Liver (tissue), 9 donors: ENCODE results near the gene WDR31. TPM values are rescaled to one million over a fixed set of nuclear protein-coding genes. Genes with fewer than 3 reads are reported as not detected.

Experiments used
- DNase-seq: peaks from one replicate; pipeline ENCODE4 v3.0.0-alpha.2; 2017; ENCODE audit warnings: low spot score
- H3K27ac ChIP-seq, 2 donors: one replicate each; pipeline ENCODE4 v1.7.0; 2013; ENCODE audit warnings: inconsistent platforms in 2 of 2, low read length in 2 of 2, control low read depth in 1 of 2, low read depth in 1 of 2, mild to moderate bottlenecking in 1 of 2
- H3K27me3 ChIP-seq, 4 donors: one replicate each; pipeline versions ENCODE4 v1.6.1 to v1.7.0; 2013; ENCODE audit warnings: low read length in 3 of 4, inconsistent platforms in 1 of 4, mild to moderate bottlenecking in 1 of 4, moderate library complexity in 1 of 4; ENCODE audit not compliant: control insufficient read depth in 4 of 4, insufficient read depth in 4 of 4
- H3K36me3 ChIP-seq, 4 donors: one replicate each; pipeline versions ENCODE4 v1.6.1 to v1.7.0; 2013; ENCODE audit warnings: low read length in 3 of 4, mild to moderate bottlenecking in 3 of 4, low read depth in 1 of 4, moderate library complexity in 1 of 4; ENCODE audit not compliant: control insufficient read depth in 4 of 4, insufficient read depth in 3 of 4
- H3K4me1 ChIP-seq, 4 donors: one replicate each; pipeline versions ENCODE4 v1.6.1 to v1.7.0; 2013; ENCODE audit warnings: low read length in 3 of 4, mild to moderate bottlenecking in 3 of 4, moderate library complexity in 1 of 4; ENCODE audit not compliant: control insufficient read depth in 4 of 4, insufficient read depth in 4 of 4
- H3K4me3 ChIP-seq, 3 donors: one replicate each; pipeline versions ENCODE4 v1.6.1 to v1.7.0; 2013; ENCODE audit warnings: low read length in 3 of 3, control low read depth in 1 of 3, low read depth in 1 of 3, mild to moderate bottlenecking in 1 of 3
- H3K9ac ChIP-seq, 2 donors: one replicate each; pipeline ENCODE4 v1.7.0; 2013; ENCODE audit warnings: low read length in 2 of 2, mild to moderate bottlenecking in 2 of 2, moderate library complexity in 2 of 2, control low read depth in 1 of 2, low read depth in 1 of 2
- H3K9me3 ChIP-seq, 4 donors: one replicate each; pipeline versions ENCODE4 v1.6.1 to v1.7.0; 2013; ENCODE audit warnings: low read length in 3 of 4; ENCODE audit not compliant: control insufficient read depth in 4 of 4
- EGR1 ChIP-seq, 2 donors: IDR thresholded peaks; 2 replicates each; pipeline ENCODE4 v1.6.1; 2016 to 2018; ENCODE audit warnings: antibody characterized with exemption in 2 of 2, low read depth in 2 of 2
- FOXA1 ChIP-seq: IDR thresholded peaks from 2 replicates; pipeline ENCODE4 v1.6.1; 2016; ENCODE audit warnings: antibody characterized with exemption
- FOXA2 ChIP-seq: IDR thresholded peaks from 2 replicates; pipeline ENCODE4 v1.6.1; 2016; ENCODE audit warnings: antibody characterized with exemption
- GABPA ChIP-seq, 2 donors: IDR thresholded peaks in 1 of 2; conservative IDR thresholded peaks in 1 of 2; 2 replicates each; pipeline ENCODE4 v1.6.1; 2016; ENCODE audit warnings: antibody characterized with exemption in 2 of 2, mild to moderate bottlenecking in 1 of 2, moderate library complexity in 1 of 2
- HNF4A ChIP-seq, 2 donors: conservative IDR thresholded peaks; 2 replicates each; pipeline ENCODE4 v1.6.1; 2016; ENCODE audit warnings: antibody characterized with exemption in 2 of 2, mild to moderate bottlenecking in 2 of 2
- HNF4G ChIP-seq: IDR thresholded peaks from 2 replicates; pipeline ENCODE4 v1.6.1; 2016; ENCODE audit warnings: antibody characterized with exemption
- JUND ChIP-seq, 2 donors: IDR thresholded peaks; 2 replicates each; pipeline ENCODE4 v1.6.1; 2016; ENCODE audit warnings: antibody characterized with exemption in 2 of 2
- NR2F2 ChIP-seq: IDR thresholded peaks from 2 replicates; pipeline ENCODE4 v1.6.1; 2016; ENCODE audit warnings: antibody characterized with exemption
- RAD21 ChIP-seq, 2 donors: IDR thresholded peaks; 2 replicates each; pipeline ENCODE4 v1.6.1; 2016; ENCODE audit warnings: antibody characterized with exemption in 2 of 2, mild to moderate bottlenecking in 2 of 2
- RXRA ChIP-seq, 2 donors: IDR thresholded peaks; 2 replicates each; pipeline ENCODE4 v1.6.1; 2017 to 2018; ENCODE audit warnings: antibody characterized with exemption in 2 of 2, mild to moderate bottlenecking in 1 of 2
- SP1 ChIP-seq: IDR thresholded peaks from 2 replicates; pipeline ENCODE4 v1.6.1; 2018; ENCODE audit warnings: antibody characterized with exemption, mild to moderate bottlenecking
- TAF1 ChIP-seq: conservative IDR thresholded peaks from 2 replicates; pipeline ENCODE4 v1.6.1; 2016; ENCODE audit warnings: antibody characterized with exemption, mild to moderate bottlenecking
- YY1 ChIP-seq: IDR thresholded peaks from 2 replicates; pipeline ENCODE4 v1.6.1; 2016; ENCODE audit warnings: antibody characterized with exemption, mild to moderate bottlenecking
- WGBS: extraction: QIAGEN DNeasy Blood & Tissue Kit; methylation state at CpG from one replicate; pipeline ENCODE4 v1.1.7; 2013; 5-methylcytosine and 5-hydroxymethylcytosine counted together
- polyA plus RNA-seq, 2 donors: library from polyadenylated mRNA; stranded (reverse) in 1 of 2; unstranded in 1 of 2; fragments of 200-250 nt in 1 of 2; fragments of >200 nt in 1 of 2; fragmentation: Nextera tagmentation in 1 of 2; extraction: Ambion mirVana in 1 of 2; gene quantifications; one replicate each; pipeline versions ENCODE4 v1.2.1 to v1.2.3, GENCODE V29; 2013 to 2015
- total RNA-seq, 2 donors: library from RNA; depleted of rRNA; stranded (reverse); fragments of >200 nt; gene quantifications; one replicate each; pipeline ENCODE4 v1.2.3, GENCODE V29; 2014
- TF ChIP-seq, protein P1 (sequence below): IDR thresholded peaks from 2 replicates; pipeline ENCODE4 v1.6.1; 2016; ENCODE audit warnings: antibody characterized with exemption
- TF ChIP-seq, protein P2 (sequence below): IDR thresholded peaks from 2 replicates; pipeline ENCODE4 v1.6.1; 2016; ENCODE audit warnings: antibody characterized with exemption, mild to moderate bottlenecking
- TF ChIP-seq, protein P3 (sequence below): IDR thresholded peaks from 2 replicates; pipeline ENCODE4 v1.6.1; 2016; ENCODE audit warnings: antibody characterized with exemption
- TF ChIP-seq, protein P4 (sequence below): fragments of 150-350 bp; IDR thresholded peaks from 2 replicates; pipeline ENCODE4 v1.5.1; 2017; ENCODE audit warnings: improper control_type of control experiment, low read depth, low read length; ENCODE audit not compliant: missing input control
- TF ChIP-seq, protein P5 (sequence below): IDR thresholded peaks from 2 replicates; pipeline ENCODE4 v1.6.1; 2016; ENCODE audit warnings: antibody characterized with exemption
- donor health status: healthy.
- donor health status: healthy.
- donor health status: healthy.
- donor health status: healthy.
- donor health status: healthy.

WDR31 gene
- total and polyA plus RNA-seq, 4 donors, result 1.1 to 3.2 (median 1.2) TPM

- peak; percentile 26 for TF ChIP-seq TAF1
- TF ChIP-seq EGR1 (IDR thresholded peaks at IDR 0.05; ENCODE audit: low read depth in 2 of 2), result no peak
- no peak for TF ChIP-seq FOXA1
These were observed 47.6 kb upstream of the WDR31 start (continued) for GRCh38 chr9:113387560-113388230.

DNA sequence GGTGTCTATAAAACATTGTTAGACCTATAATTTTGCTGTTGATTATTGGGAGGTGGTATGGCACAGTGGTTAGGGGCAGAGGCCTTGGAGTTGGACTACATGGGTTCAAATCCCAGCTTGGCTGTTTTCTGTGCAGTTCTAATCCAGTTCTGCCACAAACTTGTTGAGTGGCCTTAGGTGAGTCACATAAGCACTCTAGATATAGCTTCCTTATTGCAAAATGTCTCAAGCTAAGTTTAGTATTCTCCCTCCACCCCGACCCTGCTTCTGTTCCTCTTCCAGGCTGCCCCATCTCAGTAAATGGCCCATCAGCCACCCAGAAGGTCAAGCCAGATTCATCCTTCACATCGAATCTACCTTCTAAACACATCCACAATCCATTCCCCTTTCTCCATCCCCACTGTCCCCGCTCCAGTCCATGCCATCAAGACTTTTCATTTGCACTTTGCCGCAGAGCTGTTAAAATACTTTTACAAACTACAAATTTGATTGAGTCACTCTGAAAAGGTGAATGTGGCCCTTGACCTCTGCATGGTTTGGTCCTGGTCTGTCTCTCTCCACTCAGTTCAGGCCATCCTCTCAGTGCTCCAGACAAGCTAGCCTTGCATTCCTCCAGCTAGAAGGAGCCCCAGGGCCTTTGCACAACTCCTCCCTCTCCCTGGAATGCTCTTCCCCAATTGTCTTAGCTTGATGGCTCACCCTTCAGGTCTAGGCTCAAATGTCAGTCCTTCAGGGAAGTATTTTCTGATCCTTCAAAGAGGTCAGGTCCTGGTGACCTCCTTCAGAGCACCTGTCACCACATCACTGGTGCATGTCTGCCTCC is 46.7 kb upstream of the WDR31 start:
- peaks cover 24 to 63% (median 56%) of the 10 kb centered on the region in 4 donors for H3K4me1 ChIP-seq

More for the DNA sequence above, 46.7 kb upstream of the WDR31 start:
- Histone ChIP-seq H3K4me3 (peak overlapping the region in 1 of 3 donors; percentile 19), H3K36me3 (peaks cover 5 to 20% (median 12%) of the 10 kb centered on the region in 4 donors), H3K27ac (peak overlapping the region; percentile 58 to 61), H3K9ac (peak overlapping the region; percentile 6 to 10), H3K27me3 (no peaks in the 10 kb centered on the region), H3K9me3 (no peaks in the 10 kb centered on the region)
- TF ChIP-seq HNF4G (no peak), GABPA (IDR thresholded peaks at IDR 0.05 in 1 of 2, conservative IDR thresholded peaks at IDR 0.05 in 1 of 2) (no peak), RXRA (IDR thresholded peaks at IDR 0.05) (no peak), SP1 (no peak), JUND (IDR thresholded peaks at IDR 0.05) (no peak), NR2F2 (no peak), RAD21 (IDR thresholded peaks at IDR 0.05) (no peak), FOXA2 (no peak), FOXA1 (no peak), TAF1 (no peak), YY1 (no peak), EGR1 (IDR thresholded peaks at IDR 0.05; ENCODE audit: low read depth in 2 of 2) (no peak), HNF4A (conservative IDR thresholded peaks at IDR 0.05) (no peak)
- TF ChIP-seq, protein P1, sequence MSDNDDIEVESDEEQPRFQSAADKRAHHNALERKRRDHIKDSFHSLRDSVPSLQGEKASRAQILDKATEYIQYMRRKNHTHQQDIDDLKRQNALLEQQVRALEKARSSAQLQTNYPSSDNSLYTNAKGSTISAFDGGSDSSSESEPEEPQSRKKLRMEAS, result no peak
- TF ChIP-seq, protein P2, sequence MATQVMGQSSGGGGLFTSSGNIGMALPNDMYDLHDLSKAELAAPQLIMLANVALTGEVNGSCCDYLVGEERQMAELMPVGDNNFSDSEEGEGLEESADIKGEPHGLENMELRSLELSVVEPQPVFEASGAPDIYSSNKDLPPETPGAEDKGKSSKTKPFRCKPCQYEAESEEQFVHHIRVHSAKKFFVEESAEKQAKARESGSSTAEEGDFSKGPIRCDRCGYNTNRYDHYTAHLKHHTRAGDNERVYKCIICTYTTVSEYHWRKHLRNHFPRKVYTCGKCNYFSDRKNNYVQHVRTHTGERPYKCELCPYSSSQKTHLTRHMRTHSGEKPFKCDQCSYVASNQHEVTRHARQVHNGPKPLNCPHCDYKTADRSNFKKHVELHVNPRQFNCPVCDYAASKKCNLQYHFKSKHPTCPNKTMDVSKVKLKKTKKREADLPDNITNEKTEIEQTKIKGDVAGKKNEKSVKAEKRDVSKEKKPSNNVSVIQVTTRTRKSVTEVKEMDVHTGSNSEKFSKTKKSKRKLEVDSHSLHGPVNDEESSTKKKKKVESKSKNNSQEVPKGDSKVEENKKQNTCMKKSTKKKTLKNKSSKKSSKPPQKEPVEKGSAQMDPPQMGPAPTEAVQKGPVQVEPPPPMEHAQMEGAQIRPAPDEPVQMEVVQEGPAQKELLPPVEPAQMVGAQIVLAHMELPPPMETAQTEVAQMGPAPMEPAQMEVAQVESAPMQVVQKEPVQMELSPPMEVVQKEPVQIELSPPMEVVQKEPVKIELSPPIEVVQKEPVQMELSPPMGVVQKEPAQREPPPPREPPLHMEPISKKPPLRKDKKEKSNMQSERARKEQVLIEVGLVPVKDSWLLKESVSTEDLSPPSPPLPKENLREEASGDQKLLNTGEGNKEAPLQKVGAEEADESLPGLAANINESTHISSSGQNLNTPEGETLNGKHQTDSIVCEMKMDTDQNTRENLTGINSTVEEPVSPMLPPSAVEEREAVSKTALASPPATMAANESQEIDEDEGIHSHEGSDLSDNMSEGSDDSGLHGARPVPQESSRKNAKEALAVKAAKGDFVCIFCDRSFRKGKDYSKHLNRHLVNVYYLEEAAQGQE, result no peak
- TF ChIP-seq, protein P3, sequence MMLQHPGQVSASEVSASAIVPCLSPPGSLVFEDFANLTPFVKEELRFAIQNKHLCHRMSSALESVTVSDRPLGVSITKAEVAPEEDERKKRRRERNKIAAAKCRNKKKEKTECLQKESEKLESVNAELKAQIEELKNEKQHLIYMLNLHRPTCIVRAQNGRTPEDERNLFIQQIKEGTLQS, result no peak
- TF ChIP-seq, protein P4, sequence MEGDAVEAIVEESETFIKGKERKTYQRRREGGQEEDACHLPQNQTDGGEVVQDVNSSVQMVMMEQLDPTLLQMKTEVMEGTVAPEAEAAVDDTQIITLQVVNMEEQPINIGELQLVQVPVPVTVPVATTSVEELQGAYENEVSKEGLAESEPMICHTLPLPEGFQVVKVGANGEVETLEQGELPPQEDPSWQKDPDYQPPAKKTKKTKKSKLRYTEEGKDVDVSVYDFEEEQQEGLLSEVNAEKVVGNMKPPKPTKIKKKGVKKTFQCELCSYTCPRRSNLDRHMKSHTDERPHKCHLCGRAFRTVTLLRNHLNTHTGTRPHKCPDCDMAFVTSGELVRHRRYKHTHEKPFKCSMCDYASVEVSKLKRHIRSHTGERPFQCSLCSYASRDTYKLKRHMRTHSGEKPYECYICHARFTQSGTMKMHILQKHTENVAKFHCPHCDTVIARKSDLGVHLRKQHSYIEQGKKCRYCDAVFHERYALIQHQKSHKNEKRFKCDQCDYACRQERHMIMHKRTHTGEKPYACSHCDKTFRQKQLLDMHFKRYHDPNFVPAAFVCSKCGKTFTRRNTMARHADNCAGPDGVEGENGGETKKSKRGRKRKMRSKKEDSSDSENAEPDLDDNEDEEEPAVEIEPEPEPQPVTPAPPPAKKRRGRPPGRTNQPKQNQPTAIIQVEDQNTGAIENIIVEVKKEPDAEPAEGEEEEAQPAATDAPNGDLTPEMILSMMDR, result no peak
- TF ChIP-seq, protein P5, sequence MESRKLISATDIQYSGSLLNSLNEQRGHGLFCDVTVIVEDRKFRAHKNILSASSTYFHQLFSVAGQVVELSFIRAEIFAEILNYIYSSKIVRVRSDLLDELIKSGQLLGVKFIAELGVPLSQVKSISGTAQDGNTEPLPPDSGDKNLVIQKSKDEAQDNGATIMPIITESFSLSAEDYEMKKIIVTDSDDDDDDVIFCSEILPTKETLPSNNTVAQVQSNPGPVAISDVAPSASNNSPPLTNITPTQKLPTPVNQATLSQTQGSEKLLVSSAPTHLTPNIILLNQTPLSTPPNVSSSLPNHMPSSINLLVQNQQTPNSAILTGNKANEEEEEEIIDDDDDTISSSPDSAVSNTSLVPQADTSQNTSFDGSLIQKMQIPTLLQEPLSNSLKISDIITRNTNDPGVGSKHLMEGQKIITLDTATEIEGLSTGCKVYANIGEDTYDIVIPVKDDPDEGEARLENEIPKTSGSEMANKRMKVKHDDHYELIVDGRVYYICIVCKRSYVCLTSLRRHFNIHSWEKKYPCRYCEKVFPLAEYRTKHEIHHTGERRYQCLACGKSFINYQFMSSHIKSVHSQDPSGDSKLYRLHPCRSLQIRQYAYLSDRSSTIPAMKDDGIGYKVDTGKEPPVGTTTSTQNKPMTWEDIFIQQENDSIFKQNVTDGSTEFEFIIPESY, result no peak
- no peak for DNase-seq
- 69% methylated on average over 4 of the region's 4 CpGs for WGBS
